Measurements from ENCODE around the gene WDR70.
"Not testable (repeated sequence)": the region's sequence is repeated elsewhere in the genome, so short reads cannot be mapped to it uniquely, and the experiment has no call there.

WDR70 gene

GRCh38 chr5:37777432-37778130 lies 398.5 kb downstream of the WDR70 start:
- no peaks in the 10 kb centered on the region for H3K79me2 ChIP-seq (ENCODE audit: insufficient read depth, low read length)
- H3K9ac ChIP-seq (ENCODE audit: low read depth, low read length, poor library complexity, severe bottlenecking): no peak overlapping the region
- peaks cover 4% of the 10 kb centered on the region; the same call in 1 of the 2 replicates for H3K9me3 ChIP-seq (ENCODE audit: insufficient read depth, low read depth, low read length)
- H3K4me1 ChIP-seq (ENCODE audit: insufficient read depth, low read length, poor library complexity, severe bottlenecking): no peaks in the 10 kb centered on the region
- H3K9me2 ChIP-seq (replicated peaks; ENCODE audit: low read depth, low read length): no peaks in the 10 kb centered on the region
- no peaks in the 10 kb centered on the region for H3F3A ChIP-seq (ENCODE audit: low read depth)
- no peak overlapping the region for H2AFZ ChIP-seq (ENCODE audit: low read length)
- no peak overlapping the region for H3K4me3 ChIP-seq (ENCODE audit: low read length, poor library complexity, severe bottlenecking)
- no peaks in the 10 kb centered on the region for H3K36me3 ChIP-seq (ENCODE audit: insufficient read depth, low read length)
- H3K27me3 ChIP-seq (ENCODE audit: insufficient read depth, low read length, poor library complexity, severe bottlenecking): no peaks in the 10 kb centered on the region
- no peak for TF ChIP-seq CTCF (conservative IDR thresholded peaks at IDR 0.05; ENCODE audit: low read length)
- TF ChIP-seq EZH2phosphoT487 (IDR thresholded peaks at IDR 0.05; ENCODE audit: borderline replicate concordance): no peak
- H4K20me1 ChIP-seq (ENCODE audit: insufficient read depth, low read length, poor library complexity, severe bottlenecking): no peaks in the 10 kb centered on the region
- no peak overlapping the region for H3K4me2 ChIP-seq (ENCODE audit: low read depth, low read length, poor library complexity, severe bottlenecking)

GRCh38 chr5:37781409-37781808 lies 402.3 kb downstream of the WDR70 start:
- not testable (repeated sequence) for H3F3A ChIP-seq (ENCODE audit: low read depth); H3K27me3 ChIP-seq (ENCODE audit: insufficient read depth, low read length, poor library complexity, severe bottlenecking); H3K9me2 ChIP-seq (replicated peaks; ENCODE audit: low read depth, low read length); H3K9ac ChIP-seq (ENCODE audit: low read depth, low read length, poor library complexity, severe bottlenecking); H3K79me2 ChIP-seq (ENCODE audit: insufficient read depth, low read length); H2AFZ ChIP-seq (ENCODE audit: low read length); H3K4me3 ChIP-seq (ENCODE audit: low read length, poor library complexity, severe bottlenecking); H4K20me1 ChIP-seq (ENCODE audit: insufficient read depth, low read length, poor library complexity, severe bottlenecking); H3K36me3 ChIP-seq (ENCODE audit: insufficient read depth, low read length); H3K9me3 ChIP-seq (ENCODE audit: insufficient read depth, low read depth, low read length); H3K4me2 ChIP-seq (ENCODE audit: low read depth, low read length, poor library complexity, severe bottlenecking); H3K4me1 ChIP-seq (ENCODE audit: insufficient read depth, low read length, poor library complexity, severe bottlenecking)

- Histone ChIP-seq H4K20me1 (ENCODE audit: insufficient read depth, low read length, poor library complexity, severe bottlenecking) (no peaks in the 10 kb centered on the region), H3K9ac (ENCODE audit: low read depth, low read length, poor library complexity, severe bottlenecking) (no peak overlapping the region)
- no peak for TF ChIP-seq EZH2phosphoT487 (IDR thresholded peaks at IDR 0.05; ENCODE audit: borderline replicate concordance)
- no peak for TF ChIP-seq CTCF (conservative IDR thresholded peaks at IDR 0.05; ENCODE audit: low read length)
These were observed 407.3 kb downstream of the WDR70 start for GRCh38 chr5:37786416-37786815.

More at GRCh38 chr5:37786416-37786815, 407.3 kb downstream of the WDR70 start:
- H3K4me3 ChIP-seq (ENCODE audit: low read length, poor library complexity, severe bottlenecking): no peak overlapping the region
- H3K36me3 ChIP-seq (ENCODE audit: insufficient read depth, low read length): no peaks in the 10 kb centered on the region
- H2AFZ ChIP-seq (ENCODE audit: low read length): no peak overlapping the region
- H3F3A ChIP-seq (ENCODE audit: low read depth): no peaks in the 10 kb centered on the region
- no peaks in the 10 kb centered on the region for H3K79me2 ChIP-seq (ENCODE audit: insufficient read depth, low read length)
- no peaks in the 10 kb centered on the region for H3K27me3 ChIP-seq (ENCODE audit: insufficient read depth, low read length, poor library complexity, severe bottlenecking)
- no peaks in the 10 kb centered on the region for H3K4me1 ChIP-seq (ENCODE audit: insufficient read depth, low read length, poor library complexity, severe bottlenecking)
- no peak overlapping the region for H3K4me2 ChIP-seq (ENCODE audit: low read depth, low read length, poor library complexity, severe bottlenecking)
- no peaks in the 10 kb centered on the region for H3K9me2 ChIP-seq (replicated peaks; ENCODE audit: low read depth, low read length)
- 0 out of 2 replicates have a peak, but pooled peaks cover 1% of the 10 kb centered on the region for H3K9me3 ChIP-seq (ENCODE audit: insufficient read depth, low read depth, low read length)

Measured in Loucy (cell line).